Endothelial cell of umbilical vein (primary cell): ENCODE data around the gene R3HDML. TPM values are rescaled to one million over a fixed set of nuclear protein-coding genes. Genes with fewer than 3 reads are reported as not detected.

Experiments used
- BruUV-seq: library from RNA; stranded (reverse); fragments of 400-500 nt; replicated peaks from 2 replicates; lab custom pipeline; 2021; lab: Mats Ljungman, UMichigan
- CTCF ChIA-PET: fragments of 300-600, 350-600 bp; sonication (Branson Sonifier 250); formaldehyde crosslinking; loops from one replicate; lab custom pipeline; 2021; ENCODE audit warnings: antibody characterized with exemption, inconsistent platforms; lab: Charles Lee
- POLR2A ChIA-PET: fragments of 300-600, 350-600 bp; sonication (Branson Sonifier 250); formaldehyde crosslinking; loops from one replicate; lab custom pipeline; 2021; ENCODE audit warnings: antibody characterized with exemption, inconsistent platforms; lab: Charles Lee
- DNase-seq: peaks from one replicate; pipeline ENCODE4 v3.0.0-alpha.2; 2011; ENCODE audit warnings: low read depth, low spot score
- FAIRE-seq: peaks from 2 replicates; lab custom pipeline; 2011; peaks lifted over from hg19 to GRCh38; lab: Jason Lieb, UNC
- H2AFZ ChIP-seq: 2 replicates; pipeline ENCODE4 v1.6.0; 2012; ENCODE audit warnings: low read depth, low read length, control low read depth, inconsistent platforms
- H3K27ac ChIP-seq: 2 replicates; pipeline ENCODE4 v1.5.1; 2011; ENCODE audit warnings: low read depth, mild to moderate bottlenecking, control low read depth, low read length, moderate library complexity; ENCODE audit not compliant: insufficient read depth
- H3K27me3 ChIP-seq, 2 experiments: 2 replicates each; pipeline versions ENCODE4 v1.6.0 to v1.6.1; 2011; ENCODE audit warnings: low read length in 2 of 2, mixed read lengths in 1 of 2; ENCODE audit not compliant: control insufficient read depth in 2 of 2, insufficient read depth in 2 of 2
- H3K36me3 ChIP-seq, 2 experiments: 2 replicates in 1 of 2; 3 replicates in 1 of 2; pipeline ENCODE4 v1.5.1; 2011; ENCODE audit warnings: low read length in 2 of 2, mild to moderate bottlenecking in 1 of 2, moderate library complexity in 1 of 2; ENCODE audit not compliant: control insufficient read depth in 2 of 2, insufficient read depth in 2 of 2; ENCODE audit errors: extremely low read depth in 1 of 2
- H3K4me1 ChIP-seq: 3 replicates; pipeline ENCODE4 v1.5.1; 2011; ENCODE audit warnings: mild to moderate bottlenecking, low read length; ENCODE audit not compliant: control insufficient read depth, insufficient read depth; ENCODE audit errors: extremely low read depth
- H3K4me2 ChIP-seq: 2 replicates; pipeline ENCODE4 v1.6.1; 2011; ENCODE audit warnings: low read length, control low read depth, mixed read lengths; ENCODE audit not compliant: insufficient read depth
- H3K4me3 ChIP-seq, 3 experiments: fragments of 200-600 bp in 1 of 3; sonication (generic), shearing (Covaris generic) in 1 of 3; replicated peaks in 1 of 3; 2 replicates each; pipeline ENCODE4 v1.5.1; 2011 to 2016; ENCODE audit warnings: control low read depth in 3 of 3, low read length in 3 of 3, mild to moderate bottlenecking in 2 of 3, inconsistent platforms in 1 of 3, low read depth in 1 of 3, moderate library complexity in 1 of 3; ENCODE audit not compliant: insufficient read depth in 1 of 3
- H3K79me2 ChIP-seq: 2 replicates; pipeline ENCODE4 v1.6.0; 2012; ENCODE audit warnings: low read length, inconsistent platforms; ENCODE audit not compliant: control insufficient read depth, insufficient read depth
- H3K9ac ChIP-seq: replicated peaks from 2 replicates; pipeline ENCODE3; 2011; ENCODE audit warnings: low read length, control low read depth; ENCODE audit not compliant: insufficient read depth; ENCODE audit errors: extremely low read depth
- H3K9me1 ChIP-seq: replicated peaks from 3 replicates; pipeline ENCODE4 v1.6.0; 2011; ENCODE audit warnings: mild to moderate bottlenecking, low read length; ENCODE audit not compliant: control insufficient read depth, insufficient read depth; ENCODE audit errors: extremely low read depth
- H3K9me3 ChIP-seq: replicated peaks from 2 replicates; pipeline ENCODE4 v1.5.1; 2012; ENCODE audit warnings: low read length, inconsistent platforms; ENCODE audit not compliant: control insufficient read depth, insufficient read depth
- H4K20me1 ChIP-seq: replicated peaks from 2 replicates; pipeline ENCODE3; 2011; ENCODE audit warnings: mild to moderate bottlenecking, low read length; ENCODE audit not compliant: control insufficient read depth, insufficient read depth; ENCODE audit errors: extremely low read depth
- CTCF ChIP-seq, 2 donors: IDR thresholded peaks; 1 replicate in 1 of 2; 2 replicates in 1 of 2; pipeline ENCODE4 v1.5.1; 2011; ENCODE audit warnings: low read length in 2 of 2, mild to moderate bottlenecking in 2 of 2, moderate library complexity in 2 of 2, control low read depth in 1 of 2, inconsistent platforms in 1 of 2, low read depth in 1 of 2; ENCODE audit not compliant: insufficient read depth in 1 of 2; ENCODE audit errors: extremely low read depth in 1 of 2
- EZH2 ChIP-seq: IDR thresholded peaks from 2 replicates; pipeline ENCODE4 v1.6.1; 2012; ENCODE audit warnings: borderline replicate concordance, low read depth, mild to moderate bottlenecking, moderate library complexity, low read length, inconsistent platforms; ENCODE audit not compliant: severe bottlenecking
- FOS ChIP-seq: IDR thresholded peaks from 2 replicates; pipeline ENCODE4 v1.6.1; 2011; ENCODE audit warnings: mild to moderate bottlenecking, low read length, moderate library complexity, borderline replicate concordance; ENCODE audit not compliant: insufficient read depth
- GATA2 ChIP-seq: IDR thresholded peaks from 2 replicates; pipeline ENCODE4 v1.7.0; 2011; ENCODE audit warnings: low read depth, mild to moderate bottlenecking, moderate library complexity, mixed read lengths, low read length; ENCODE audit not compliant: insufficient read length, insufficient read depth
- JUN ChIP-seq: IDR thresholded peaks from 2 replicates; pipeline ENCODE4 v1.6.1; 2011; ENCODE audit warnings: borderline replicate concordance, low read depth; ENCODE audit not compliant: insufficient read length, insufficient read depth
- MAX ChIP-seq: IDR thresholded peaks from 2 replicates; pipeline ENCODE4 v1.6.1; 2011; ENCODE audit not compliant: insufficient read depth, insufficient read length
- MYC ChIP-seq: IDR thresholded peaks from one replicate; pipeline ENCODE4 v1.6.1; 2011; ENCODE audit warnings: mild to moderate bottlenecking, low read depth, low read length
- POLR2AphosphoS5 ChIP-seq: IDR thresholded peaks from 2 replicates; pipeline ENCODE4 v1.6.1; 2012; ENCODE audit warnings: low read depth, mild to moderate bottlenecking, control low read depth, low read length, moderate library complexity; ENCODE audit not compliant: insufficient read depth
- dilution Hi-C: fragments of 300-500 bp; cut with MboI; formaldehyde crosslinking; loops from one replicate; pipeline ENCODE4 v1.15.0; 2019; ENCODE audit warnings: low sequenced_read_pairs; ENCODE audit not compliant: extremely low pct_ligation_motif_present
- intact Hi-C: fragments of 100-400 bp; cut with micrococcal nuclease; formaldehyde crosslinking; loops from one replicate; pipeline ENCODE4 v1.10.0; 2022
- polyA plus RNA-seq, 4 experiments: library from polyadenylated mRNA; depleted of rRNA in 3 of 4; stranded (reverse) in 3 of 4; unstranded in 1 of 4; fragments of >200 nt; gene quantifications; 2 replicates each; pipeline versions ENCODE4 v1.2.1 to v1.2.3, GENCODE V29; 2011 to 2012; ENCODE audit warnings: missing spikeins in 1 of 4
- total RNA-seq: library from RNA; stranded (reverse); gene quantifications from 2 replicates; pipeline ENCODE4 v1.2.3, GENCODE V29; 2021

R3HDML gene
- total and polyA plus RNA-seq, 2 donors (not counting 3 experiments of a cell fraction or from before 2014, with no cell fraction given) = not detected

GRCh38 chr20:44384423-44385027 lies 47.7 kb downstream of the R3HDML start:
- H3K9ac ChIP-seq = no peak overlapping the region
- H3K4me1 ChIP-seq = no peaks in the 10 kb centered on the region
- no TSS peak for BruUV-seq
- TF ChIP-seq FOS (no peak), GATA2 (peak; percentile 17), JUN (no peak), MAX (no peak), CTCF (IDR thresholded peaks at IDR 0.05; ENCODE audit: extremely low read depth in 1 of 2, insufficient read depth in 1 of 2, low read depth in 1 of 2, low read length in 2 of 2) (peak; percentile 88 to 97), POLR2AphosphoS5 (no peak), EZH2 (no peak), MYC (no peak)
- H3K9me1 ChIP-seq = no peaks in the 10 kb centered on the region
- FAIRE-seq (peak; percentile 4), DNase-seq (peak; percentile 73)
- H4K20me1 ChIP-seq = no peaks in the 10 kb centered on the region
- CTCF ChIA-PET = interaction anchor here (0.6 to 3.3 kb wide), 40 partner anchors 9 to 1350 kb away, joined by 3 to 53 read pairs (median 4); partner anchors contain the start of genes FITM2 and TTPAL
- no peak overlapping the region for H3K4me3 ChIP-seq
- no peak overlapping the region for H3K4me2 ChIP-seq
- no peaks in the 10 kb centered on the region for H3K79me2 ChIP-seq
- no peak overlapping the region for H2AFZ ChIP-seq
- POLR2A ChIA-PET = no interaction called here
- no peak overlapping the region for H3K27ac ChIP-seq
- no peaks in the 10 kb centered on the region for H3K36me3 ChIP-seq
- dilution Hi-C loops (no loop called here), intact Hi-C loops (loop anchor here (1.0 to 5.0 kb wide), 5 partner anchors 226 to 483 kb away; partner anchors contain the start of gene KCNK15)
- H3K27me3 ChIP-seq = no peaks in the 10 kb centered on the region
- no peaks in the 10 kb centered on the region for H3K9me3 ChIP-seq
